GM18870 (cell line): ENCODE data around the gene FLNA.

ENCODE experiments used
- ATAC-seq: cut with Tn5 transposase; IDR thresholded peaks from one replicate; pipeline ENCODE4 v1.9.1; 2021; ENCODE audit warnings: moderate library complexity; ENCODE audit not compliant: unreplicated experiment

FLNA gene

GRCh38 chrX:154378059-154378798, 3.8 kb upstream of the FLNA start:
- ATAC-seq: no peak

- no peak for ATAC-seq
These were observed 2.3 kb upstream of the FLNA start for GRCh38 chrX:154376774-154377173.

DNA sequence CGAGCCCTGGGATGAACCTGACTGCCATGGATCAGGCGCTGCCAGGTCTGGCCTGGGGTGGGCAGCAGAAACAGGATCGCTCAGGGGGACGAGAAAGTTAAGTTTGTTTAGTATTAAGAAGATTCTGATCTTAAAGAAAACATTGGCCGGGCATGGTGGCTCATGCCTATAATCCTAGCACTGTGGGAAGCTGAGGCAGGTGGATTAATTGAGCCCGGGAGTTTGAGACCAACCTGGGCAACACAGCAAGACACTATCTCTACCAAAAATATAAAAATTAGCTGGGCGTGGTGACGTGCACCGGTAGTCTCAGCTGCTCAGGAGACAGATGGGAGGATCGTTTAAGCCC, 696 bp upstream of the FLNA start:
- no peak for ATAC-seq

- ATAC-seq: no peak
These were observed 811 bp downstream of the FLNA start for GRCh38 chrX:154373340-154374306.

DNA sequence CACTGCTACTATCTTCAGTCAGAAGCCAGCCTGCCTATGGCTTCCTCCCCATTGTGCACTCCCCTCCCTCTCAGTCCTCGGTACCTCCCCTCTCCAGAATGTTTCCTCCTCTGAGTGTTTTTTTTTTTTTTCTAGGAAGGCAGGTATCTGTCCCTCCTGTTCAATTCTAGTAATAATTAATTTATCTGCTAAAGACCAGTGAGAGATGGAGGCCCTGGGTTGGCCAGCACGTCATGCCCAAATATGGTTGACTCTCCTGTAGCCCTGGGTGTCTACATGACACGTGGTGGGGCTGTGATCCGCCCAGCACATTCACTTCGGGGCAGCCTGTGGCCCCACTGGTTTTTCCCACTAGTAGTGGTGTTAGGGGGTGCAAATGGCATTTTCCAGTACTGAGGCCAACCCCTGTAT, 1.8 kb downstream of the FLNA start:
- ATAC-seq: no peak

DNA sequence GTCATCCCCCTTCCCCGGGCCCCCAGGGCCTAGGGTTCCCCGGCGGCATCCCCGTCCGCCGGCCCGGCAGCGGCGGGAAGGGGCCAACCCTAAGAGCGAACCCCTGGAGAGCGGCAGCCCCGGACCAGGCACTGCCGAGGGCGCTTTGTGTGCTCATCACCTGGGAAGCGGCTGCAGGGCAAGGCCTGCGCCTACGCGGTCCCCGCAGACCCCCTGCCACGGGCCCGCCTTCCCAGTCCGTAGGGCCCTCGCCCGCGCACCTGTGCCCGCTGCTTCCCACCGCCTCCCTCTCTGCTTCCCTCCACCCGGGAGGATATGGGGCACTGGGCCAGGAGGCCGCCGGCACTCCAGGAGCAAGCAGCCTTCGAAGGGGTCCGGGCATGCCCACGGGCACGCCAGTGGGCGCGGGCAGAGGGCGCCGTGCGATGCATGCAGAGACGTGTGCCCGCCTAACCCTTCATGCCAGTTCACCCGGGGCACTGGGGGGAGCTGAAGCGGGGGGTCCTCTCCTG, 2.6 kb downstream of the FLNA start:
- ATAC-seq: no peak

GRCh38 chrX:154371017-154371788, 3.2 kb downstream of the FLNA start:
- ATAC-seq: no peak

GRCh38 chrX:154370300-154371016, 4.0 kb downstream of the FLNA start:
- ATAC-seq: no peak

- no peak for ATAC-seq
These were observed 4.8 kb downstream of the FLNA start for GRCh38 chrX:154369449-154370299.

GRCh38 chrX:154368630-154369448, 5.6 kb downstream of the FLNA start:
- no peak for ATAC-seq

GRCh38 chrX:154367474-154368308, 6.7 kb downstream of the FLNA start:
- no peak for ATAC-seq

DNA sequence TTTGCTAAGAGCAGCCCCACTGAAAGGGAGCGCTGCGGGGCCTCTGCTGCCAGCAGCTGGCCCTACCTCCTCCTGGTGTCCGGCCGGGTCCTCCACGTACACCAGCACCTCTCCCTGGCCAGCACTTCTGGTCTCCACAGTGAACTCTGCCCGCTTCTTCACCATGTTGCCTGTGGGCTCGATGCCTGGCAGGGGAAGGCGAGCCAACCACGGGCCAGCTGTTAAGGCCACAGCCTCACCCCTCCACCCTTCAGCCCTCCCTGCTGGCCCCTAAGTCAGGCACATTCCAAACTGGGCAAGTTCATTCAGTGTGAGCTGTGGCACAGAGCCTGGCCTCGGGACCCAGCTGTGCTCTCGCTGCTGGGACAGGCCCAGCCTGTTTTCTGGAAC, 7.8 kb downstream of the FLNA start:
- no peak for ATAC-seq

GRCh38 chrX:154365997-154366665, 8.3 kb downstream of the FLNA start:
- no peak for ATAC-seq

DNA sequence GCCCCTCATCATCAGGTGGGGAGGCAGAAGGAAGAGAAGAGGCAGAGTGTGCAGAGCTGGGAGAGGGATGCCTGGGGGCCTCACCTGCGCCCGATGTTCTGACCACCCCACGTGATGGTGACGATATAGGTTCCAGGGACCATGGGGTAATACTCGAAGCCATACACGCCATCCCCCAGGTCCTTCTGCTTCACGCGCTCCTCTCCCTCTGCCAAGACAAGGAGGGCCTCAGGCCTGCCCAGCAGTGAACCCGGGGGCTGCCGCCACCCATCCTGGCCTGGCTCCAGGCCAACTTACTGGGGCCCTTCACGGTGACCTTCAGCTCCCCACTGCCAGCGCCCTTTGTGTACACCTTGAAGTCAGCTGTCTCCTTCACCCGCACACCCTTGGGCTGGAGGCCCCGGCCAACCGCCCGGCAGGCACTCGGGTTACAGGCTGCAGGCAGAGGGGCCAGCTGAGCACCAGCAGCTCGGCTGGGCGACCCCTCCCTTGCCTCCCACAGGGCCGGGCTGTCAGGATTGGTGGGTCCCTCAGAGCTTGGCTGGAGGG, 9.3 kb downstream of the FLNA start:
- ATAC-seq: no peak

DNA sequence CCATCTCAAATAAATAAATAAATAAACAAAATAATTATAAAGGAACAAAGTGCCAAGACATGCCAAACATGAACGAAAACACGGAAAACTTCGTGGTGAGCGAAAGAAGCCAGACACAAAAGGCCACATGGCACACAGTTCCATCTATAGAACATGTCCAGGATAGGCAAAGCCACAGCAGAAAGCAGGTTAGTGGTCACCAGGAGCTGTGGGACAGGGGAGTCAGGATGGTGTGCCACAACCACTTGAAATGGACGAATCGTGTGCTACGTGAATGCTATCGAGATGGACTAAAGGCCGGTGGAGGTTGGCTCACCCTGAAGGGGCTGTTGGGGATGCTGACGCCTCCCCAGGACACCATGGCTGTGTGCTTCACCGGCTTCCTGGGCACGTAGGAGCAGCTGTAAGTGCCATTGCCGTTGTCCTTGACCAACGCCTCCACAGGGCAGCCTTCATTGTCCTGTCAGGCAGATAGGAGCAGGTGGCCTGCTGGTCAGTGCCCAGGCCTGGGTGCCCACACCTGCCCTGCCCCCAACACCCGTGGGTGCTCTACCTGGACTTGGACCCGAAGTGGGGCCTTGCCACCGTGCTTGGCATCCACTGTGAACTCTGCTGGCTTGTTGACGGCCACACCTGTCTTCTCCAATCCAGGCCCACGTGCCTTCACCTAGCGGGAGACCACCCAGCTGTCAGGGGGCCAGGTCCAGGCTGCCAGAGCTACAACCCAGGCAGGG, 10.6 kb downstream of the FLNA start:
- no peak for ATAC-seq

DNA sequence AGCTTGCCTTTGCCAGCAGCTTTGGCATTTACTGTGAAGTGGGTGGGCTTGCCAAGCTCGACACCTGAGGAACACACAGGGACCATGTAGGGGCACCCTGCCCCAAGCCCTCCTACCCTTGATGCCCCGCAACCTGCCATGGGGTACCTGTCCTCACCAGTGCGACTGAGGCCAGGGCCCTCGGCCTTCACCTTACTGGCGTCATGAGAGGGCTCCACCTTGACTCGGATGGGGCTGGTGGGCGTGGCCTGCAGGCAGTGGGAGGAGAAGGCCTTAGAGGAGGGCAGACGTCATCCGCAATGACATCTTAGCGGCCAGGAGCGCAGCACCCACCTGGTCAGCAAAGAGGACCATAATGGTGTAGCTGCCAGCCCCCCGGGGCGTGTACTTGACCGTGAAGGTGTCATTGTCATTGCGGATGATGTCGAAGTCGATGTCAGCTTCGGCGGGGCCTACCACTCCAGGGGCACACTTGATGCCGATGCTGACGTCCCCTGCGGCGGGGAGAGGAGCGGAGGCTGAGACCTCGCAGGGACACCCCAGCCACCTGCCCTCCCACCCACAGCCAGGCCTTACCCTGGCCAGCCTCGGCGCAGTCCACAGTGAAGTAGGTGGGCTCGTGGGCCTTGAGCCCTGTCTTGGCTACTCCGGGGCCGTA, 12.2 kb downstream of the FLNA start:
- no peak for ATAC-seq
